HepG2 (cell line): ENCODE measurements around the gene UBFD1. TPM values are rescaled to one million over a fixed set of nuclear protein-coding genes. Genes with fewer than 3 reads are reported as not detected.
A peak's percentile ranks its signal among the peaks of the same experiment; 100 is the strongest.

Experiments
- DMAP1 ChIP-seq: IDR thresholded peaks from 2 replicates; pipeline ENCODE4 v1.6.1; 2016
- DZIP1 ChIP-seq: sonication (generic); formaldehyde crosslinking; IDR thresholded peaks from 2 replicates; pipeline ENCODE4 v1.5.0; 2020; ENCODE audit warnings: mild to moderate bottlenecking, missing genetic modification reagents
- ELF3 ChIP-seq: IDR thresholded peaks from 2 replicates; pipeline ENCODE4 v1.6.1; 2016; ENCODE audit warnings: missing genetic modification reagents, missing compliant biosample characterization
- ERF ChIP-seq: IDR thresholded peaks from 2 replicates; pipeline ENCODE4 v1.6.1; 2018; ENCODE audit warnings: missing biosample characterization, missing genetic modification reagents
- HMG20B ChIP-seq: conservative IDR thresholded peaks from 2 replicates; pipeline ENCODE4 v1.6.1; 2016; ENCODE audit warnings: missing genetic modification reagents, missing compliant biosample characterization
- ISL2 ChIP-seq: sonication (generic); formaldehyde crosslinking; IDR thresholded peaks from 2 replicates; pipeline ENCODE4 v1.5.0; 2020; ENCODE audit warnings: missing genetic modification reagents
- MAX ChIP-seq: IDR thresholded peaks from 2 replicates; pipeline ENCODE4 v1.6.1; 2012; ENCODE audit warnings: inconsistent platforms
- MTF2 ChIP-seq: sonication (generic); formaldehyde crosslinking; IDR thresholded peaks from 2 replicates; pipeline ENCODE4 v1.5.0; 2020; ENCODE audit warnings: missing genetic modification reagents, borderline replicate concordance
- NCOA1 ChIP-seq: sonication (generic); formaldehyde crosslinking; IDR thresholded peaks from 2 replicates; pipeline ENCODE4 v1.9.0; 2021; ENCODE audit warnings: missing genetic modification reagents
- NRL ChIP-seq: sonication (generic); formaldehyde crosslinking; IDR thresholded peaks from 2 replicates; pipeline ENCODE4 v1.5.0; 2020; ENCODE audit warnings: missing genetic modification reagents, mild to moderate bottlenecking, moderate library complexity, borderline replicate concordance
- PATZ1 ChIP-seq: sonication (generic); formaldehyde crosslinking; IDR thresholded peaks from 2 replicates; pipeline ENCODE4 v1.4.0; 2020; ENCODE audit warnings: missing genetic modification reagents
- PBX3 ChIP-seq: sonication (generic); formaldehyde crosslinking; IDR thresholded peaks from 2 replicates; pipeline ENCODE4 v1.8.1; 2023; ENCODE audit warnings: missing genetic modification reagents, inconsistent platforms, borderline replicate concordance
- RARG ChIP-seq: sonication (generic); formaldehyde crosslinking; IDR thresholded peaks from 2 replicates; pipeline ENCODE4 v1.4.0; 2020; ENCODE audit warnings: low read depth, mild to moderate bottlenecking, missing genetic modification reagents
- RBM39 ChIP-seq: fragments of 200-400 bp; formaldehyde crosslinking; IDR thresholded peaks from one replicate; pipeline ENCODE4 v1.6.1; 2018; ENCODE audit warnings: antibody characterized with exemption, mild to moderate bottlenecking, low read depth, low read length; ENCODE audit not compliant: poor library complexity, severe bottlenecking
- RORA ChIP-seq: sonication (generic); formaldehyde crosslinking; IDR thresholded peaks from 2 replicates; pipeline ENCODE4 v1.5.0; 2020; ENCODE audit warnings: mild to moderate bottlenecking, missing genetic modification reagents, moderate library complexity
- SMAD1 ChIP-seq: sonication (generic); formaldehyde crosslinking; IDR thresholded peaks from 2 replicates; pipeline ENCODE4 v1.4.0; 2020; ENCODE audit warnings: missing genetic modification reagents, low read depth, mild to moderate bottlenecking, borderline replicate concordance
- SP2 ChIP-seq: sonication (generic); formaldehyde crosslinking; IDR thresholded peaks from 2 replicates; pipeline ENCODE4 v1.5.1; 2020; ENCODE audit warnings: mild to moderate bottlenecking, missing genetic modification reagents
- TAF15 ChIP-seq: fragments of 200-400 bp; formaldehyde crosslinking; IDR thresholded peaks from one replicate; pipeline ENCODE4 v1.6.1; 2018; ENCODE audit warnings: mild to moderate bottlenecking, low read depth, low read length; ENCODE audit not compliant: poor library complexity, severe bottlenecking
- TCF7L2 ChIP-seq: IDR thresholded peaks from 2 replicates; pipeline ENCODE4 v1.6.1; 2011; ENCODE audit warnings: mild to moderate bottlenecking, low read depth, low read length, moderate library complexity
- XRCC5 ChIP-seq: fragments of 200-400 bp; formaldehyde crosslinking; optimal IDR thresholded peaks from 2 replicates; pipeline ENCODE3; 2017; ENCODE audit warnings: mild to moderate bottlenecking, low read length
- ZFP36L2 ChIP-seq: sonication (generic); formaldehyde crosslinking; IDR thresholded peaks from 2 replicates; pipeline ENCODE4 v1.4.0; 2020; ENCODE audit warnings: missing genetic modification reagents
- ZNF292 ChIP-seq: sonication (generic); formaldehyde crosslinking; IDR thresholded peaks from 2 replicates; pipeline ENCODE4 v1.8.1; 2022; ENCODE audit warnings: mild to moderate bottlenecking, low read depth, missing genetic modification reagents, borderline replicate concordance
- ZNF589 ChIP-seq: sonication (generic); formaldehyde crosslinking; conservative IDR thresholded peaks from 2 replicates; pipeline ENCODE4 v1.8.0; 2022; ENCODE audit warnings: mild to moderate bottlenecking, moderate library complexity, missing genetic modification reagents
- ZNF660 ChIP-seq: sonication (generic); formaldehyde crosslinking; IDR thresholded peaks from 2 replicates; pipeline ENCODE4 v1.5.1; 2020; ENCODE audit warnings: mild to moderate bottlenecking, low read depth, missing genetic modification reagents, borderline replicate concordance
- ZSCAN9 ChIP-seq: IDR thresholded peaks from 2 replicates; pipeline ENCODE4 v1.6.1; 2016; ENCODE audit warnings: borderline replicate concordance
- polyA plus RNA-seq, 8 experiments: library from polyadenylated mRNA; depleted of rRNA in 3 of 8; stranded (reverse) in 7 of 8; unstranded in 1 of 8; fragments of >200 nt; fragmentation: Illumina TruSeq in 4 of 8; extraction: Trizol in 4 of 8; gene quantifications; 2 replicates each; pipeline versions ENCODE4 v1.2.1 to v1.2.3, GENCODE V29; 2011 to 2016; ENCODE audit warnings: low read depth in 4 of 8, missing spikeins in 1 of 8, mixed read lengths in 1 of 8; ENCODE audit not compliant: insufficient read depth in 1 of 8
- total RNA-seq, 5 experiments: library from RNA; depleted of rRNA; stranded (reverse); fragments of >200 nt; fragmentation: Illumina TruSeq; extraction: Trizol; gene quantifications; 2 replicates each; pipeline ENCODE4 v1.2.3, GENCODE V29; 2016; ENCODE audit warnings: low read depth in 1 of 5

Gene UBFD1
- total and polyA plus RNA-seq, 2 of the 13 experiments (the other 11 are each of a cell fraction or from before 2014, with no cell fraction given), result 100 to 111 TPM

- TF ChIP-seq PBX3 (CRISPR knock-in tag), result no peak; the same call in 1 of the 2 replicates
- TF ChIP-seq DMAP1, result peak; percentile 91
- TF ChIP-seq ELF3 (CRISPR knock-in tag), result peak; percentile 92
- peak; percentile 91 for TF ChIP-seq ISL2 (CRISPR knock-in tag)
- no peak for TF ChIP-seq ZNF292 (CRISPR knock-in tag)
- TF ChIP-seq RARG (CRISPR knock-in tag), result peak; percentile 54; the same call in 1 of the 2 replicates
- TF ChIP-seq SMAD1, result peak; percentile 97; the same call in 1 of the 2 replicates
- TF ChIP-seq ZNF660 (CRISPR knock-in tag), result 0 out of 2 replicates have a peak, but pooled peaks have one; percentile 33
- TF ChIP-seq RBM39, result peak; percentile 92
- no peak for TF ChIP-seq ZNF589 (CRISPR knock-in tag)
- TF ChIP-seq NRL (CRISPR knock-in tag), result peak; percentile 98
- no peak for TF ChIP-seq TCF7L2
- no peak for TF ChIP-seq MTF2 (CRISPR knock-in tag)
- peak; percentile 97 for TF ChIP-seq ERF (CRISPR knock-in tag)
- no peak for TF ChIP-seq NCOA1 (CRISPR knock-in tag)
- peak; percentile 57; the same call in 1 of the 2 replicates for TF ChIP-seq PATZ1
- peak; percentile 100 for TF ChIP-seq XRCC5
- TF ChIP-seq SP2, result no peak
- TF ChIP-seq RORA (CRISPR knock-in tag), result no peak
- peak; percentile 96 for TF ChIP-seq MAX
- TF ChIP-seq ZFP36L2 (CRISPR knock-in tag), result no peak
- TF ChIP-seq ZSCAN9 (CRISPR knock-in tag), result peak; percentile 94
- TF ChIP-seq TAF15, result peak; percentile 96
- TF ChIP-seq DZIP1 (CRISPR knock-in tag), result peak; percentile 84; the same call in 1 of the 2 replicates
- TF ChIP-seq HMG20B (CRISPR knock-in tag), result peak; percentile 37; the same call in 1 of the 2 replicates
These were observed 38.6 kb downstream of the UBFD1 start, which contains the start of gene NDUFAB1 (continued) for GRCh38 chr16:23595951-23596720.
